ENCODE data around the gene CRYGN. TPM values are rescaled to one million over a fixed set of nuclear protein-coding genes. Genes with fewer than 3 reads are reported as not detected.

The CRYGN gene
- total and polyA plus RNA-seq, 4 donors = under 0.01 to 0.02 TPM; not detected in 2

- peaks cover 0 to 2% (median 0%) of the 10 kb centered on the region in 4 donors for H3K27me3 ChIP-seq (ENCODE audit: control insufficient read depth in 4 of 4, insufficient read depth in 4 of 4, low read length in 3 of 4)
- 92% methylated on average over 21 of the region's 21 CpGs for WGBS
- H3K4me1 ChIP-seq (ENCODE audit: control insufficient read depth in 4 of 4, insufficient read depth in 4 of 4, low read length in 3 of 4) = no peaks in the 10 kb centered on the region
- H3K9ac ChIP-seq (ENCODE audit: low read depth in 1 of 2, low read length in 2 of 2) = no peak overlapping the region
- no peak overlapping the region for H3K27ac ChIP-seq (ENCODE audit: low read depth in 1 of 2, low read length in 2 of 2)
- H3K36me3 ChIP-seq (ENCODE audit: control insufficient read depth in 4 of 4, insufficient read depth in 3 of 4, low read depth in 1 of 4, low read length in 3 of 4) = no peaks in the 10 kb centered on the region
- DNase-seq (ENCODE audit: low spot score) = no peak
- TF ChIP-seq NR2F2 (IDR thresholded peaks at IDR 0.05) = no peak
- no peak for TF ChIP-seq REST (IDR thresholded peaks at IDR 0.05)
- TF ChIP-seq ATF3 (IDR thresholded peaks at IDR 0.05) = no peak
- H3K4me3 ChIP-seq (ENCODE audit: low read depth in 1 of 3, low read length in 3 of 3) = no peak overlapping the region
- H3K9me3 ChIP-seq (ENCODE audit: control insufficient read depth in 4 of 4, low read length in 3 of 4) = no peaks in the 10 kb centered on the region
These were observed 50.7 kb downstream of the CRYGN start for GRCh38 chr7:151389096-151389767.

- no peaks in the 10 kb centered on the region for H3K4me1 ChIP-seq (ENCODE audit: control insufficient read depth in 4 of 4, insufficient read depth in 4 of 4, low read length in 3 of 4)
- 92% methylated on average over 10 of the region's 10 CpGs for WGBS
- H3K36me3 ChIP-seq (ENCODE audit: control insufficient read depth in 4 of 4, insufficient read depth in 3 of 4, low read depth in 1 of 4, low read length in 3 of 4) = no peaks in the 10 kb centered on the region
- no peak for TF ChIP-seq TAF1 (conservative IDR thresholded peaks at IDR 0.05)
- TF ChIP-seq HNF4G (IDR thresholded peaks at IDR 0.05) = no peak
- TF ChIP-seq NR2F2 (IDR thresholded peaks at IDR 0.05) = no peak
- TF ChIP-seq REST (IDR thresholded peaks at IDR 0.05) = no peak
- no peak for TF ChIP-seq MAX (IDR thresholded peaks at IDR 0.05)
- TF ChIP-seq SP1 (IDR thresholded peaks at IDR 0.05) = no peak
- no peak for TF ChIP-seq CTCF (IDR thresholded peaks at IDR 0.05; ENCODE audit: low read depth, low read length, missing input control)
- TF ChIP-seq GABPA (IDR thresholded peaks at IDR 0.05 in 1 of 2, conservative IDR thresholded peaks at IDR 0.05 in 1 of 2) = no peak
- TF ChIP-seq RAD21 (IDR thresholded peaks at IDR 0.05) = no peak
- no peak for TF ChIP-seq ATF3 (IDR thresholded peaks at IDR 0.05)
- peaks cover 0 to 2% (median 0%) of the 10 kb centered on the region in 4 donors for H3K27me3 ChIP-seq (ENCODE audit: control insufficient read depth in 4 of 4, insufficient read depth in 4 of 4, low read length in 3 of 4)
- H3K4me3 ChIP-seq (ENCODE audit: low read depth in 1 of 3, low read length in 3 of 3) = no peak overlapping the region
- no peak for DNase-seq (ENCODE audit: low spot score)
- no peak overlapping the region for H3K27ac ChIP-seq (ENCODE audit: low read depth in 1 of 2, low read length in 2 of 2)
- no peaks in the 10 kb centered on the region for H3K9me3 ChIP-seq (ENCODE audit: control insufficient read depth in 4 of 4, low read length in 3 of 4)
- no peak overlapping the region for H3K9ac ChIP-seq (ENCODE audit: low read depth in 1 of 2, low read length in 2 of 2)
These were observed 51.5 kb downstream of the CRYGN start for GRCh38 chr7:151388430-151388829.

Data from liver (tissue), 9 donors.